ENCODE data around the gene ASTN2. TPM values are rescaled to one million over a fixed set of nuclear protein-coding genes. Genes with fewer than 3 reads are reported as not detected.

ASTN2 gene
- total and polyA plus RNA-seq, 4 donors, result 0.57 to 2.9 (median 1.4) TPM

DNA sequence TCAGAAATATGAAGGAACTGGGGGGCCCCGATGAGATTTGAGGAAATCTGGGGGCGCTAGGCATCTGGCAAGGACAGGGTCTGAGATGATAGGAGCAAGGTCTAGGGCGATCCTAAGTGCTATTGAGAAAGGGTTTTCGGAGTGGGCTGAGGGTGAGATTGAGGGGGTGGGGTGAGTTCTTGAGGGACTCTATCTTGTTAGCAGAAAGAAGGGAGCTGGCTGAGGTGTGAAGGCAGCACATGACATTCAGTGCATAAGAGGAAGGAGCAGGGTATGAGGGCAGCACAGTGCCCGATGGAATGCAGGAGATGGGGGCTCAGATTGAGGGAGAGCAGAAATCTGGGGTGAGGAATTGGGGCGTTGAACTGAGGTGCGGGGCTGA is 727.1 kb downstream of the ASTN2 start:
- no peak for DNase-seq (ENCODE audit: low spot score)
- Histone ChIP-seq H3K4me3 (ENCODE audit: low read depth in 1 of 3, low read length in 3 of 3) (peak overlapping the region; percentile 67 to 94 (median 80)), H3K27me3 (ENCODE audit: control insufficient read depth in 4 of 4, insufficient read depth in 4 of 4, low read length in 3 of 4) (no peaks in the 10 kb centered on the region), H3K27ac (ENCODE audit: low read depth in 1 of 2, low read length in 2 of 2) (no peak overlapping the region), H3K4me1 (ENCODE audit: control insufficient read depth in 4 of 4, insufficient read depth in 4 of 4, low read length in 3 of 4) (peaks cover 6 to 28% (median 20%) of the 10 kb centered on the region in 4 donors), H3K9ac (ENCODE audit: low read depth in 1 of 2, low read length in 2 of 2) (peak overlapping the region in 1 of 2 donors; percentile 71), H3K9me3 (ENCODE audit: control insufficient read depth in 4 of 4, low read length in 3 of 4) (no peaks in the 10 kb centered on the region), H3K36me3 (ENCODE audit: control insufficient read depth in 4 of 4, insufficient read depth in 3 of 4, low read depth in 1 of 4, low read length in 3 of 4) (no peaks in the 10 kb centered on the region)
- TF ChIP-seq FOXA1 (IDR thresholded peaks at IDR 0.05), result no peak
- TF ChIP-seq TAF1 (conservative IDR thresholded peaks at IDR 0.05), result no peak
- TF ChIP-seq HNF4A (conservative IDR thresholded peaks at IDR 0.05), result no peak
- TF ChIP-seq, protein P1, sequence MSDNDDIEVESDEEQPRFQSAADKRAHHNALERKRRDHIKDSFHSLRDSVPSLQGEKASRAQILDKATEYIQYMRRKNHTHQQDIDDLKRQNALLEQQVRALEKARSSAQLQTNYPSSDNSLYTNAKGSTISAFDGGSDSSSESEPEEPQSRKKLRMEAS (IDR thresholded peaks at IDR 0.05), result no peak
- TF ChIP-seq, protein P2, sequence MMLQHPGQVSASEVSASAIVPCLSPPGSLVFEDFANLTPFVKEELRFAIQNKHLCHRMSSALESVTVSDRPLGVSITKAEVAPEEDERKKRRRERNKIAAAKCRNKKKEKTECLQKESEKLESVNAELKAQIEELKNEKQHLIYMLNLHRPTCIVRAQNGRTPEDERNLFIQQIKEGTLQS (IDR thresholded peaks at IDR 0.05), result no peak
- TF ChIP-seq EGR1 (IDR thresholded peaks at IDR 0.05; ENCODE audit: low read depth in 2 of 2), result no peak
- TF ChIP-seq YY1 (IDR thresholded peaks at IDR 0.05), result no peak
- no peak for TF ChIP-seq SP1 (IDR thresholded peaks at IDR 0.05)
- no peak for TF ChIP-seq HNF4G (IDR thresholded peaks at IDR 0.05)
- TF ChIP-seq, protein P3, sequence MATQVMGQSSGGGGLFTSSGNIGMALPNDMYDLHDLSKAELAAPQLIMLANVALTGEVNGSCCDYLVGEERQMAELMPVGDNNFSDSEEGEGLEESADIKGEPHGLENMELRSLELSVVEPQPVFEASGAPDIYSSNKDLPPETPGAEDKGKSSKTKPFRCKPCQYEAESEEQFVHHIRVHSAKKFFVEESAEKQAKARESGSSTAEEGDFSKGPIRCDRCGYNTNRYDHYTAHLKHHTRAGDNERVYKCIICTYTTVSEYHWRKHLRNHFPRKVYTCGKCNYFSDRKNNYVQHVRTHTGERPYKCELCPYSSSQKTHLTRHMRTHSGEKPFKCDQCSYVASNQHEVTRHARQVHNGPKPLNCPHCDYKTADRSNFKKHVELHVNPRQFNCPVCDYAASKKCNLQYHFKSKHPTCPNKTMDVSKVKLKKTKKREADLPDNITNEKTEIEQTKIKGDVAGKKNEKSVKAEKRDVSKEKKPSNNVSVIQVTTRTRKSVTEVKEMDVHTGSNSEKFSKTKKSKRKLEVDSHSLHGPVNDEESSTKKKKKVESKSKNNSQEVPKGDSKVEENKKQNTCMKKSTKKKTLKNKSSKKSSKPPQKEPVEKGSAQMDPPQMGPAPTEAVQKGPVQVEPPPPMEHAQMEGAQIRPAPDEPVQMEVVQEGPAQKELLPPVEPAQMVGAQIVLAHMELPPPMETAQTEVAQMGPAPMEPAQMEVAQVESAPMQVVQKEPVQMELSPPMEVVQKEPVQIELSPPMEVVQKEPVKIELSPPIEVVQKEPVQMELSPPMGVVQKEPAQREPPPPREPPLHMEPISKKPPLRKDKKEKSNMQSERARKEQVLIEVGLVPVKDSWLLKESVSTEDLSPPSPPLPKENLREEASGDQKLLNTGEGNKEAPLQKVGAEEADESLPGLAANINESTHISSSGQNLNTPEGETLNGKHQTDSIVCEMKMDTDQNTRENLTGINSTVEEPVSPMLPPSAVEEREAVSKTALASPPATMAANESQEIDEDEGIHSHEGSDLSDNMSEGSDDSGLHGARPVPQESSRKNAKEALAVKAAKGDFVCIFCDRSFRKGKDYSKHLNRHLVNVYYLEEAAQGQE (IDR thresholded peaks at IDR 0.05), result no peak
- TF ChIP-seq NR2F2 (IDR thresholded peaks at IDR 0.05), result no peak
- no peak for TF ChIP-seq RAD21 (IDR thresholded peaks at IDR 0.05)
- no peak for TF ChIP-seq RXRA (IDR thresholded peaks at IDR 0.05)
- no peak for TF ChIP-seq GABPA (IDR thresholded peaks at IDR 0.05 in 1 of 2, conservative IDR thresholded peaks at IDR 0.05 in 1 of 2)
- TF ChIP-seq JUND (IDR thresholded peaks at IDR 0.05), result no peak
- TF ChIP-seq, protein P4, sequence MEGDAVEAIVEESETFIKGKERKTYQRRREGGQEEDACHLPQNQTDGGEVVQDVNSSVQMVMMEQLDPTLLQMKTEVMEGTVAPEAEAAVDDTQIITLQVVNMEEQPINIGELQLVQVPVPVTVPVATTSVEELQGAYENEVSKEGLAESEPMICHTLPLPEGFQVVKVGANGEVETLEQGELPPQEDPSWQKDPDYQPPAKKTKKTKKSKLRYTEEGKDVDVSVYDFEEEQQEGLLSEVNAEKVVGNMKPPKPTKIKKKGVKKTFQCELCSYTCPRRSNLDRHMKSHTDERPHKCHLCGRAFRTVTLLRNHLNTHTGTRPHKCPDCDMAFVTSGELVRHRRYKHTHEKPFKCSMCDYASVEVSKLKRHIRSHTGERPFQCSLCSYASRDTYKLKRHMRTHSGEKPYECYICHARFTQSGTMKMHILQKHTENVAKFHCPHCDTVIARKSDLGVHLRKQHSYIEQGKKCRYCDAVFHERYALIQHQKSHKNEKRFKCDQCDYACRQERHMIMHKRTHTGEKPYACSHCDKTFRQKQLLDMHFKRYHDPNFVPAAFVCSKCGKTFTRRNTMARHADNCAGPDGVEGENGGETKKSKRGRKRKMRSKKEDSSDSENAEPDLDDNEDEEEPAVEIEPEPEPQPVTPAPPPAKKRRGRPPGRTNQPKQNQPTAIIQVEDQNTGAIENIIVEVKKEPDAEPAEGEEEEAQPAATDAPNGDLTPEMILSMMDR (IDR thresholded peaks at IDR 0.05; ENCODE audit: low read depth, low read length, missing input control), result no peak
- TF ChIP-seq, protein P5, sequence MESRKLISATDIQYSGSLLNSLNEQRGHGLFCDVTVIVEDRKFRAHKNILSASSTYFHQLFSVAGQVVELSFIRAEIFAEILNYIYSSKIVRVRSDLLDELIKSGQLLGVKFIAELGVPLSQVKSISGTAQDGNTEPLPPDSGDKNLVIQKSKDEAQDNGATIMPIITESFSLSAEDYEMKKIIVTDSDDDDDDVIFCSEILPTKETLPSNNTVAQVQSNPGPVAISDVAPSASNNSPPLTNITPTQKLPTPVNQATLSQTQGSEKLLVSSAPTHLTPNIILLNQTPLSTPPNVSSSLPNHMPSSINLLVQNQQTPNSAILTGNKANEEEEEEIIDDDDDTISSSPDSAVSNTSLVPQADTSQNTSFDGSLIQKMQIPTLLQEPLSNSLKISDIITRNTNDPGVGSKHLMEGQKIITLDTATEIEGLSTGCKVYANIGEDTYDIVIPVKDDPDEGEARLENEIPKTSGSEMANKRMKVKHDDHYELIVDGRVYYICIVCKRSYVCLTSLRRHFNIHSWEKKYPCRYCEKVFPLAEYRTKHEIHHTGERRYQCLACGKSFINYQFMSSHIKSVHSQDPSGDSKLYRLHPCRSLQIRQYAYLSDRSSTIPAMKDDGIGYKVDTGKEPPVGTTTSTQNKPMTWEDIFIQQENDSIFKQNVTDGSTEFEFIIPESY (IDR thresholded peaks at IDR 0.05), result no peak
- no peak for TF ChIP-seq FOXA2 (IDR thresholded peaks at IDR 0.05)
- WGBS, result 16% methylated on average over 7 of the region's 7 CpGs

All from liver (tissue), 9 donors.